ENCODE measurements around the gene NYNRIN. TPM values are rescaled to one million over a fixed set of nuclear protein-coding genes. Genes with fewer than 3 reads are reported as not detected.

The NYNRIN gene
- total and polyA plus RNA-seq, 3 donors from 2014 or later = 21.8 to 22.0 (median 21.8) TPM

- intact Hi-C loops (cut with DNase I; ENCODE audit: low total_unique reads) = no loop called here
- H3K4me1 ChIP-seq = peaks cover 38% of the 10 kb centered on the region
- no peak for DNase-seq
These were observed 1.4 kb downstream of the NYNRIN start for GRCh38 chr14:24399999-24400718.

DNA sequence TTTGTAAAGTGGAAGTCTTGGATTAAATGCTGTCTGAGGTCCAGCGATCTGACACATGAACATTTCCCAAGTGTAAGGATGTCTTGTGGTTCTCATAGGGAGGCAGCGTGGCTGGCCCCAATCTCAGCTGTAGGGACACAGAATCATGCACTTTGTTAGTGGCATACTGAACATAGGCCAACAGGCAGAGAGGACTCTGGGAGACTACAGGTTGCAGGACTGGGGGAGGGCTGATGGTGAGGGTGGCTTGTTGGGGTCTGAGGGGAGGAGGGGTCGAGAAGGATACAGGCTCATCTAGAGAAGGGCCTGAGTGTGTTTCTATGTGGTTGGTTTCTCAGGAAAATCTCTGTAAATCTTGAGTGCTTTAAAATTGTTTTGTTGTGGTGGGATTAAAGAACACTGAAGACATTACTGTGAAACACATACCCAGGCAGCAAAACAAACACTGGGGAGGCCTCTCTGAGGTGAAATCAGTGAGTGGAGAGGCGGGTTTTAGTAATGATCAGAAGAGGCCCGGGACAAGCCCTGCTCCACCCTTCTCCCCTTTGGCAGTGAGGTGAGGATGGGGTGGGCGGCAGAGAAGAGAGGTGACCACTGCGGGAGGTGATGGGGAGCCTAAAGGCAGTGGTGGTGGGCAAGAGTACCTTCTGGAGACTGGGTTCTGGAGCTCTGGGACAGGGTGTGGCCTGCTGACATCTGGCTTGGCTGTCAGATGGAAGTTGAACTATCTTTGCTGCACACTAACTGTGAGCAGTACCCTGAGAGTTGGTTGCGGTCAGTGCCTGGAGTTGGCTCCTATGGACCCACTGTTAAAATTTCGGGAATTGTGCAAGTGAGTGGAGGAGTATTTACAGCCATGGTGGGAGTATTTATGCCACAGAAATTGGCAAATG is 3.3 kb downstream of the NYNRIN start:
- peaks cover 38% of the 10 kb centered on the region for H3K4me1 ChIP-seq
- no peaks in the 10 kb centered on the region for H3K9me3 ChIP-seq
- TF ChIP-seq CTCF (IDR thresholded peaks at IDR 0.05) (no peak), POLR2A (IDR thresholded peaks at IDR 0.05) (no peak)
- DNase-seq = no peak
- no peaks in the 10 kb centered on the region for H3K27me3 ChIP-seq
- H3K36me3 ChIP-seq (ENCODE audit: low read depth, missing control alignments) = no peaks in the 10 kb centered on the region
- 55 to 56% methylated on average over 9 of the region's 9 CpGs for WGBS, 2 donors
- intact Hi-C loops (cut with DNase I; ENCODE audit: low total_unique reads) = no loop called here
- H3K27ac ChIP-seq = peak overlapping the region in 1 of 2 donors; percentile 31
- no peak overlapping the region for H3K4me3 ChIP-seq

More at GRCh38 chr14:24399999-24400718, 1.4 kb downstream of the NYNRIN start:
- no peaks in the 10 kb centered on the region for H3K36me3 ChIP-seq (ENCODE audit: low read depth, missing control alignments)
- TF ChIP-seq POLR2A (IDR thresholded peaks at IDR 0.05) (no peak), CTCF (IDR thresholded peaks at IDR 0.05) (no peak)
- WGBS, 2 donors = 61 to 62% methylated on average over 4 of the region's 4 CpGs
- H3K27ac ChIP-seq = peak overlapping the region; percentile 66 to 69
- H3K4me3 ChIP-seq = peak overlapping the region in 1 of 2 donors; percentile 65
- H3K27me3 ChIP-seq = no peaks in the 10 kb centered on the region
- H3K9me3 ChIP-seq = no peaks in the 10 kb centered on the region

DNA sequence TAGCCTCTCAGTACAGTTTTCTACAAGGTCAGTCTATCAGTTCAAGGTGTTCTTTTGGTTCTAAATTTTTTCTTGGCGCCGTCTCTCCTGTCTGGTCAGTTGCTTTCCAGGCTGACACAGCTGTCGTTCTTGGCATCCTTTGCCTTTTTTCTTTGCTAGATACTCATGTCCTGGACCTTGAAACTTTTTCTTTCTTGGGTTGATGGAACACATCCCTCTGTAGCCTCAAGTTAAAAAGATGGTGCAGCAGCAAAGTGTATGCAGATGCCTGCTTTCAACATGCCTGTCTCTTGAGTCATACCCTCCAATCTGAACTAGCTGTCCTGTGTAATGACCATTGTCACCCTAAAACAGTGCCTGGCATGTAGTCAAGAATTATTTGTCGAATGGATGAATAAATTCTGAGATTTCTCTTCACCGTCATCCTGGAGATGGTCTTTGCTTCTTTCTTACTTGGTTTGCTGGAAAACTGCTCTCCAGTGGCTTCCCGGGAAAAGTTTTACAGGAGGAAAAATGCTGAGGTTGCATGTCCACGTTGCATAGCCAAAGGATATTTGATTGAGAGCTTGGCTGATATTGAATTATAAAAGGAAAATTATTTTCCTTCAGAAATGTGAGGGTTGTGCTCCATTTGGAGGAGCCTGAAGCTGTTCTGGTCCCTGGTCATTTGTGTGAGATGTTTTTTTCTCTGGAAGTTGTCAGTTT is 4.6 kb downstream of the NYNRIN start:
- no peaks in the 10 kb centered on the region for H3K9me3 ChIP-seq
- H3K27me3 ChIP-seq = no peaks in the 10 kb centered on the region
- intact Hi-C loops (cut with DNase I; ENCODE audit: low total_unique reads) = no loop called here
- H3K36me3 ChIP-seq (ENCODE audit: low read depth, missing control alignments) = no peaks in the 10 kb centered on the region
- WGBS, 2 donors = 21 to 34% methylated on average over 7 of the region's 7 CpGs
- H3K4me1 ChIP-seq = peaks cover 38% of the 10 kb centered on the region
- peak; percentile 70 for DNase-seq
- H3K4me3 ChIP-seq = no peak overlapping the region
- TF ChIP-seq CTCF (IDR thresholded peaks at IDR 0.05) = no peak
- no peak for TF ChIP-seq POLR2A (IDR thresholded peaks at IDR 0.05)
- peak overlapping the region in 1 of 2 donors; percentile 31 for H3K27ac ChIP-seq

- WGBS, 2 donors = 54 to 71% methylated on average over 4 of the region's 4 CpGs
- Histone ChIP-seq H3K27me3 (no peaks in the 10 kb centered on the region), H3K4me3 (no peak overlapping the region), H3K36me3 (ENCODE audit: low read depth, missing control alignments) (no peaks in the 10 kb centered on the region), H3K27ac (no peak overlapping the region), H3K9me3 (no peaks in the 10 kb centered on the region), H3K4me1 (peaks cover 31% of the 10 kb centered on the region)
- no peak for DNase-seq
- intact Hi-C loops (cut with DNase I; ENCODE audit: low total_unique reads) = no loop called here
- TF ChIP-seq CTCF (IDR thresholded peaks at IDR 0.05) (no peak), POLR2A (IDR thresholded peaks at IDR 0.05) (no peak)
These were observed 6.0 kb downstream of the NYNRIN start for GRCh38 chr14:24404814-24405213.
